ENCODE data around the gene LRRC41. TPM values are rescaled to one million over a fixed set of nuclear protein-coding genes. Genes with fewer than 3 reads are reported as not detected.

The LRRC41 gene
- total and polyA plus RNA-seq, 2 donors (not counting 1 experiment from before 2014, with no cell fraction given), result 20.1 to 39.0 TPM

- H3K79me2 ChIP-seq (ENCODE audit: control insufficient read depth, insufficient read depth, low read length), result no peaks in the 10 kb centered on the region
- no peaks in the 10 kb centered on the region for H3K27me3 ChIP-seq (replicated peaks in 1 of 4; ENCODE audit: control extremely low read depth in 1 of 4, control insufficient read depth in 3 of 4, insufficient read depth in 4 of 4, low read length in 3 of 4)
- H3K4me3 Mint-ChIP-seq, result peak within 1 kb of the TSS; percentile 98
- TF ChIP-seq EZH2 (IDR thresholded peaks at IDR 0.05; ENCODE audit: borderline replicate concordance, insufficient read depth, low read depth, low read length, poor library complexity, severe bottlenecking) (no peak), CTCF (IDR thresholded peaks at IDR 0.05) (no peak)
- H2AFZ ChIP-seq (ENCODE audit: insufficient read depth, low read depth, low read length, poor library complexity, severe bottlenecking), result peak within 1 kb of the TSS; percentile 94
- peaks cover 12 to 17% of the 10 kb centered on the region in 2 donors for H3K4me1 ChIP-seq (ENCODE audit: control insufficient read depth in 2 of 2, insufficient read depth in 2 of 2, low read length in 2 of 2)
- peak within 1 kb of the TSS; percentile 39 to 63 for H3K27ac ChIP-seq (ENCODE audit: low read length in 2 of 2)
- intact Hi-C loops (cut with micrococcal nuclease), result loop anchor here (1.0 to 5.0 kb wide), 6 partner anchors 49 to 470 kb away; partner anchors contain the start of genes EFCAB14, LRRC41, NSUN4 and PIK3R3
- ChIA-PET POLR2A (interaction anchor here (0.6 to 1.6 kb wide), 2 partner anchors 56 to 1573 kb away, joined by 4 to 17 read pairs; partner anchors contain the start of genes ARMH1, LRRC41, TMEM53 and UQCRH), CTCF (interaction anchor here (1.2 to 5.5 kb wide), 3 partner anchors 24 to 101 kb away, joined by 6 to 77 read pairs (median 7); partner anchors contain the start of gene LRRC41)
- peak within 1 kb of the TSS; percentile 93 for H3K4me2 ChIP-seq (replicated peaks; ENCODE audit: low read depth, low read length, poor library complexity, severe bottlenecking)
- H3K36me3 ChIP-seq (replicated peaks in 1 of 2; ENCODE audit: control extremely low read depth in 1 of 2, control insufficient read depth in 1 of 2, extremely low read depth in 1 of 2, insufficient read depth in 2 of 2, low read length in 1 of 2), result no peaks in the 10 kb centered on the region
- H3K9me3 ChIP-seq (ENCODE audit: control extremely low read depth in 1 of 3, control insufficient read depth in 2 of 3, insufficient read depth in 1 of 3, low read length in 2 of 3), result no peaks in the 10 kb centered on the region
- H3K27me3 Mint-ChIP-seq, result no peaks in the 10 kb centered on the region
- peak; percentile 97 for DNase-seq
- no peaks in the 10 kb centered on the region for H3K9me3 Mint-ChIP-seq (ENCODE audit: insufficient read depth)
- H3K27ac Mint-ChIP-seq, result peak within 1 kb of the TSS; percentile 89
- H3K9ac ChIP-seq (ENCODE audit: low read length), result peak within 1 kb of the TSS; percentile 79
- H3K4me3 ChIP-seq (ENCODE audit: control extremely low read depth in 1 of 5, extremely low read depth in 1 of 5, insufficient read depth in 1 of 5, low read depth in 2 of 5, low read length in 4 of 5), result peak within 1 kb of the TSS; percentile 70 to 77 (median 76)
- peak; percentile 95 for ATAC-seq (ENCODE audit: low read depth)
- H3K4me1 Mint-ChIP-seq, result peaks cover 16% of the 10 kb centered on the region
- H4K20me1 ChIP-seq (ENCODE audit: control insufficient read depth, insufficient read depth, low read length, poor library complexity, severe bottlenecking), result no peaks in the 10 kb centered on the region
- WGBS (ENCODE audit: insufficient coverage), result under 1% methylated on average over 24 of the region's 49 CpGs
Observed at GRCh38 chr1:46247436-46248121, 55.8 kb downstream of the LRRC41 start, which contains the start of gene RAD54L. TSS of gene RAD54L (plus strand) at chr1:46247763. CDS start at chr1:46248406, 643 bp downstream.

Measured in B cell (primary cell).